Rectal smooth muscle tissue (tissue), 1 donor: ENCODE data around the gene C1QTNF9.
"Not testable (repeated sequence)": the region's sequence is repeated elsewhere in the genome, so short reads cannot be mapped to it uniquely, and the experiment has no call there.

Experiments
- H3K27ac ChIP-seq: one replicate; pipeline ENCODE4 v1.7.0; 2013; ENCODE audit warnings: low read depth, low read length, inconsistent platforms
- H3K27me3 ChIP-seq: one replicate; pipeline ENCODE4 v1.7.0; 2013; ENCODE audit warnings: low read length; ENCODE audit not compliant: control insufficient read depth, insufficient read depth
- H3K36me3 ChIP-seq: one replicate; pipeline ENCODE4 v1.7.0; 2013; ENCODE audit warnings: low read length; ENCODE audit not compliant: control insufficient read depth, insufficient read depth
- H3K4me1 ChIP-seq: one replicate; pipeline ENCODE4 v1.7.0; 2013; ENCODE audit warnings: low read length; ENCODE audit not compliant: control insufficient read depth, insufficient read depth
- H3K4me3 ChIP-seq: one replicate; pipeline ENCODE4 v1.7.0; 2013; ENCODE audit warnings: low read length
- H3K9ac ChIP-seq: one replicate; pipeline ENCODE4 v1.7.0; 2013; ENCODE audit warnings: low read length

C1QTNF9 gene, protein sequence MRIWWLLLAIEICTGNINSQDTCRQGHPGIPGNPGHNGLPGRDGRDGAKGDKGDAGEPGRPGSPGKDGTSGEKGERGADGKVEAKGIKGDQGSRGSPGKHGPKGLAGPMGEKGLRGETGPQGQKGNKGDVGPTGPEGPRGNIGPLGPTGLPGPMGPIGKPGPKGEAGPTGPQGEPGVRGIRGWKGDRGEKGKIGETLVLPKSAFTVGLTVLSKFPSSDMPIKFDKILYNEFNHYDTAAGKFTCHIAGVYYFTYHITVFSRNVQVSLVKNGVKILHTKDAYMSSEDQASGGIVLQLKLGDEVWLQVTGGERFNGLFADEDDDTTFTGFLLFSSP

DNA sequence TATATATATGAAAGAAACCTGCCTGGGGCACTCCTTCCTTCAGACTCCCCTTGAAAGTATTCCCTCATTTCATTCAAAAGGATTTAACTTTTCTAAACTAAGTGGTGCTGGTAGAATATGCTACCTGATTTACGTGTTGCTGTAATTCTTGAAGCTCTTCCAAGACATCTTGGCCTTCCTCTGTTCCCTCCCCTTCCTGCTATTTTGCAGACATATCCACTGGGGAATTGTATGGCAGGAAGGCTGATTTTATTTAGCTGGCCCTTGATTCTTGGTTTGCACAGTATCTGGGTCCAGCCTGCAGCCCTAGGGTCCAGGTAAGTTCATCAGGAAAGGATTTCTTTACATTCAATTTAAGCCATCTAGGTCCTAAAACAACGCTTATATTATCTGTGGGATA lies at the start of gene C1QTNF9:
Gene C1QTNF9, plus strand, starts transcription at position 281 of the 400 bp plus-strand sequence. CDS start 6,424 bp downstream, outside the sequence.
- H3K4me3 ChIP-seq, H3K36me3 ChIP-seq, H3K4me1 ChIP-seq, H3K9ac ChIP-seq, H3K27ac ChIP-seq, H3K27me3 ChIP-seq: not testable (repeated sequence)

DNA sequence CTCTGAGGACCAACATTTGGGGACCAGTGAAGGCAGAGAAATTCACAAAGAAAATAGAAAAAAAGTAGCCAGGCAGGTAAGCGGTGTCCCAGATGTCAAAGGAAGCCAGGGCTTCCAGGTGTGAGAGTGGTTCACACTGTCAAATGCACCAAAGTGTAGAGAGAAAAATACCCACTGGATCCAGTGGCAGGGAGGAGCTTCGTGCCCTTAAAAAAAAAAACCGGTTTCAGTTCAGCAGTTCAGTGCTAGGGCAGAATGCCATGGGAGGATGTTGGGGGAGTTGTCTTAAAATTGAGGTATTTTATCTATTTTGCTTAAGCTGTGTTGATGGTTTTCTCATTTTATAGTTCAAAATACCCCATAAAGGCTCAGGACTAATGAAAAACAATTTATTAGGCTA lies 47.8 kb upstream of the C1QTNF9 start:
- H3K9ac ChIP-seq, result no peak overlapping the region
- peaks cover 3% of the 10 kb centered on the region for H3K4me1 ChIP-seq
- H3K27me3 ChIP-seq, result no peaks in the 10 kb centered on the region
- no peak overlapping the region for H3K4me3 ChIP-seq
- H3K27ac ChIP-seq, result no peak overlapping the region
- H3K36me3 ChIP-seq, result peaks cover 5% of the 10 kb centered on the region

DNA sequence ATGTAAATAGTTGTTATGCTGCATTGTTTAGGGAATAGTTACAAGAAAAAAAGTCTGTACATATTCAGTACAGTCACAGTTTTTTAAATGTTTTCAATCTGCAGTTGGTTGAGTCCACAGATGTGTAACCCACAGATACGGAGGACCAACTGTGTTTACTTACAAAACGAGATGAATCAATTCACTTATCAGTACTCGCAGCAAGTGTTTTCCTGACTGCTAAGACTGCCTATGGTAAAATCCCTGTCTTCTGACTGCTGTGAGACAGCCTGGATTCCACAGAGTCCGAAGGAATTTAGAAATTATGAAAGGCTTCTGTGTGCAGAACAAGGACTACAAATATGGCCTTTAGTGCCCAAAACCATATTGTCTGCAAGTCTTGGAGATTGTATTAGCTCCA lies 45.7 kb upstream of the C1QTNF9 start:
- Histone ChIP-seq H3K27me3 (no peaks in the 10 kb centered on the region), H3K4me3 (no peak overlapping the region), H3K9ac (no peak overlapping the region), H3K4me1 (peaks cover 3% of the 10 kb centered on the region), H3K27ac (no peak overlapping the region), H3K36me3 (peaks cover 5% of the 10 kb centered on the region)

DNA sequence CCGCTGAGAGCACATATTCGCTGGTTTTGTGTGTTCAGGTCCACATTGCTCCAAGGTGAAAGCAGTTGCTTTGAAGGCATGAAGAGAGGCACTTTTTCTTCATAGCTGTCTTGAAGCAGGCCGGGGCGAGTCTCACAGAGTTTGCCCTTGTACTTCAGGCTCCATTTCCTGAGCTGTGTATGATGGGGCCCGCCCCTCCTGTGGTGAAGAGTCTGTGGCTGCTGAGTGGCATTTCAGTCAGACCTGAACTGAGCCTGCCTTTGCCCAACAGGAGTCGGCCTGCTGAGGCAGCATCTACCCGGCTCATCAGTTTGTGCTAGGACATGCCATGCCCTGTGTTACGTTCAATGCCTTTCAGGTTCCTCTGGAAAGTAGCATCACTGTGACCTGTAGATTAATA lies 44.4 kb upstream of the C1QTNF9 start:
- Histone ChIP-seq H3K36me3 (peaks cover 5% of the 10 kb centered on the region), H3K27ac (no peak overlapping the region), H3K9ac (no peak overlapping the region)

DNA sequence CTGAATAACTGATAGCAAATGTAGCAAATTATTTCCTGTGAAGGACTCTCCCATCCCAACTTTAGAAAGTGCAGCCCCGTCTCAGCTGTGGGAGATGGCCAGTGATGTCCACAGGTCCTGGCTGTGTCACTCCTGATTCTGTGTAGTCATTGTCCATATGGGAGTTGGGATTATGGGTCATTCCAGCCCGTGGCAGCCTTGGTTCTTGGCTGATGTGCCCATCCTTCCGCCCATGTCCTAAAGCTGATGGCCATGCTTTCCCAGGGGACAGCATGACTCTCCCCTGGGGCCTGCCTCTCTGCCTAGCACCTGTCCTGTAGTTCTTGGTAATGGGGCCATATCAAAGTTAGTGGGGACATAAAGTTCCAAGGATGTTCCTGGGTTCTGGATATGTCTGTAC lies 43.9 kb upstream of the C1QTNF9 start:
- Histone ChIP-seq H3K4me3 (no peak overlapping the region), H3K9ac (no peak overlapping the region), H3K4me1 (peaks cover 6% of the 10 kb centered on the region), H3K36me3 (peaks cover 5% of the 10 kb centered on the region), H3K27me3 (no peaks in the 10 kb centered on the region), H3K27ac (no peak overlapping the region)

More for the DNA sequence above, 44.4 kb upstream of the C1QTNF9 start:
- no peak overlapping the region for H3K4me3 ChIP-seq
- no peaks in the 10 kb centered on the region for H3K27me3 ChIP-seq
- peaks cover 3% of the 10 kb centered on the region for H3K4me1 ChIP-seq

DNA sequence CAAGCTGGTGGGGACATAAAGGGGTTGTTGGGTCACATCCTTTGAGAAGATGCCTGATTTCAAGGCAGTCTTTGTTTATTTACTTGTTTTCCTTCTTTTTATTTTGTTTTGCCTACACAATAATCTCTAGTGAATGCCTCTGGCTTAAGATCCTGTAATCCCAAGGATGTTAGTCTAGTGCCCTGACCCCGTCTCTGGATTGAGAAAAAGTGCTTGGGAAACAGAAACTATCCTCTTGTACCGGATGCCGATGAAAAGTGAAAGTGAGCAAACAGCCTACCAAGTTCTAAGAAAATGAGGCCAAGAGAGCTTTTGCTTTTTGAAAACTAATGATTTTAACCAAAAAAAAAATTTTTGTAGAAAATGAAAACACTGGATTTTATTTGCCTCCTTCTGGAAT lies 42.1 kb upstream of the C1QTNF9 start:
- Histone ChIP-seq H3K27me3 (no peaks in the 10 kb centered on the region), H3K9ac (no peak overlapping the region), H3K4me1 (peaks cover 18% of the 10 kb centered on the region), H3K4me3 (peak overlapping the region; percentile 17), H3K27ac (peak overlapping the region; percentile 7), H3K36me3 (peaks cover 2% of the 10 kb centered on the region)

DNA sequence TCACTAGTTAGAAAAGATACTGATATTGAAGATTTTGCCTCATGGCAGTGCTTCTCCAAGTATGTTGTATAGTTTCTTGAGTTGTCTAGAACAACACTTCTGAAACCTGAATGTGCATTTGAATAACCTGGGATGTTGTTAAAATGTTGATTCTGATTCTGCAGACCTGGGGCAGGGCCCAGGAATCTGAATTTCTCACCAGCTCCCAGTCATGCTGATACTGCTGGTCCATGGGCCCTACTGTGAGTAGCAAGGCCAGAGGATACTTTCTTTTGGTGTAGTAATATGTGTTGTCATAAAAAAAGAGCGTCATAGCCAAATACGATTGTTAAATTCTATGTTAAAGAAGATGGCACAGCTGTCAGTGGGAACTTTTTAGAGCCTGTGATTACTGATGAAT lies 41.6 kb upstream of the C1QTNF9 start:
- peaks cover 18% of the 10 kb centered on the region for H3K4me1 ChIP-seq

DNA sequence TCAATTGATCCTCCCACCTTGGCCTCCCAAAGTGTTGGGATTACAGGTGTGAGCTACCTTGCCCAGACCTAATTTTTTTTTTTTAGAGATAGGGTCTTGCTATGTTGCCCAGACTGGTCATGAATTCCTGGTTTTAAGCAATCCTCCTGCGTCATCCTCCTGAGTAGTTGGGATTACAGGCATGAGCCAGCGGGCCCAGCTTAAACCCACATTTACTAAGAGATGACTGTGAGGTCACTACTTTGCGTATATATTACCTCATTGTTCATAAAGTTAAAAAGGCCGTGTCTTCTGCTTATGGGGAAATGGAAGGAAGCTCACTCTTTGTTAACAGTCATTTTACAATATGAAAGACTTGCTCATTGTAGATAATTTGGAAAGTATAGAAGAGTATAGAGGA lies 39.6 kb upstream of the C1QTNF9 start:
- Histone ChIP-seq H3K4me1 (peaks cover 15% of the 10 kb centered on the region), H3K9ac (no peak overlapping the region), H3K27ac (no peak overlapping the region), H3K36me3 (no peaks in the 10 kb centered on the region), H3K27me3 (no peaks in the 10 kb centered on the region), H3K4me3 (no peak overlapping the region)

More for the DNA sequence above, 41.6 kb upstream of the C1QTNF9 start:
- H3K9ac ChIP-seq, result no peak overlapping the region
- peaks cover 2% of the 10 kb centered on the region for H3K36me3 ChIP-seq
- no peaks in the 10 kb centered on the region for H3K27me3 ChIP-seq
- H3K27ac ChIP-seq, result peak overlapping the region; percentile 1
- no peak overlapping the region for H3K4me3 ChIP-seq

DNA sequence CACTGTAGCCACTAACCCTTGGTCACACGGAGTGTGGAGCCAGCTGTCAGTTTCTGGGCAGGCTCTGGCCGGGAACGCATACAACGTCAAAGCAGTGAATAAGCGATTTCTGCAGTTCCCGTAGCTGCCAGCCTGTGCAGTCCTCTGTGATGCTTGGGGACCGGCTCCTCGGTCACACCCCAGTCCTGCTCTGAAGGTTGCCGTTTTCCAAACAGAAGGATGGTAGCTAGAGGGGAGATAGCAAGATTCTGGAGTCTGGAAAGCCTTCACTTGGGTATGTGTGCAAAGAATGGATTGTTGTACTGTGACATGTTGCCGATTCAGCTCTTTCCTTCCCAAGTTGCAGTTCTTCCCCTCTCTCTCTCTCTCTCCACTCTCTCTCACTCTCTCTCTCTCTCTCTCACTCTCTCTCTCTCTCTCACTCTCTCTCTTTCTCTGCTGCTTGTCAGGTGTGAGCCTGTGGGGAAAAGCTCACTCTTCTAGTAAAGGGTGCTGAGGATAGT lies 38.7 kb upstream of the C1QTNF9 start:
- Histone ChIP-seq H3K9ac (peak overlapping the region; percentile 25), H3K4me1 (peaks cover 15% of the 10 kb centered on the region), H3K36me3 (no peaks in the 10 kb centered on the region), H3K27ac (peak overlapping the region; percentile 86), H3K27me3 (no peaks in the 10 kb centered on the region), H3K4me3 (peak overlapping the region; percentile 72)

DNA sequence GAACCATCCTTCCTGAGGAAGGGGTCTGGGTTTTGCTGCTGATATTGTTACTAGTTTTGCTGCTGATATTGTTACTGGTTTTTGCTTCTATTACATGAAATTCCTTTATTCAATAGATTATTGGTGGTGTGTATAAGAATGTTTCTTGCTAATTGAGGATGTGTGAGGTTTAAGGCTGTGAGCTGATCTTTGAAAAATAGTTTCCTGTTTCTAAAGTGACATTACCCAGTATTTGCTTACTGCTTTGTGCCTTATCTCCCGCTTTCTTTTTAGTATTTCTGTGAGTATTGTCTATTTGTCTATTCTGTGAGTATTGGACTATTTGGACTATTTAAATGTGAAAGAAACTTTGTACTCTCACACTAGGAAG lies 38.2 kb upstream of the C1QTNF9 start:
- peak overlapping the region; percentile 72 for H3K4me3 ChIP-seq
- H3K4me1 ChIP-seq, result peaks cover 15% of the 10 kb centered on the region

DNA sequence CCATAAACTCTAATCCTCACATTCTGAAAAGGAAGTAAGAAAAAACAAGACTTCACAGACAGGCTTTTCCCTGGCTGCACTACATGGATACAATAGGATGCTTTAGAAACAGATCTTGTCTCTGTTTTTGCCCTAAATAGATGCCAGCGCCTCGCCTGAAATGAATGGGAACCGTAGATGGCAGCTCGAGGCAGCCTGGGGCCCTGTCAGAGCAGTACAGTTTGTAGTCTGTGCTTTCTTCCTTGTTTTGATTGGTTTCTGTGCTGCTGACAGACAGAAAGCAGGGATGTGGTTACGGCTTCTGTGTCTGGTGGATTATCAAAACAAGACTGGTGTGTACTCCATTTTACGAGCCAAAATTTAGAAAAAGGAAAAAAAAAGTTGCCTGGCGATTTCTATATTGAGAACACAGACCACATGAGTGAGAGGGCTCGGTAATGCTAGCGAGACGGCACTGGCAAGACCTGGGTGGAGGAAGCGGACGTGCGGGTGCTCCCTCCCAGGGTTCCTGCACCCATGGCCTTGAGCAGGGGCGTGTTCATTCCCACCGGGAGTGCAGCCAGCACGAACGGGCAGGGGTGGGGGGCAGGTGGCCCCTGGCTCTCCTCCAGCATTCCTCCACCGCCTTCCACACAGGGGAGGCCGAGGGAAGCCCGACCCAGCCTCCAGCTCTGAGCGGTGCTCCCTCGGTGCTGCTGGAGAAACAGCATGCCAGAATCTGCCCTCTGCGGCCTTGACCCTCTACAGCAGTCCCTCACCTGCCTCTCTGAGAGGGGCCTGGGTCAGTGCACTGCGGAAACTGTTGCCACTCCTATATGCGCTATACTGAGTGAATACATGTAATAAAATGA lies 37.6 kb upstream of the C1QTNF9 start:
- Histone ChIP-seq H3K9ac (peak overlapping the region; percentile 58), H3K4me1 (peaks cover 15% of the 10 kb centered on the region), H3K27ac (peak overlapping the region; percentile 86), H3K4me3 (peak overlapping the region; percentile 72), H3K36me3 (no peaks in the 10 kb centered on the region), H3K27me3 (no peaks in the 10 kb centered on the region)

More for the DNA sequence above, 38.2 kb upstream of the C1QTNF9 start:
- Histone ChIP-seq H3K9ac (no peak overlapping the region), H3K36me3 (no peaks in the 10 kb centered on the region), H3K27me3 (no peaks in the 10 kb centered on the region), H3K27ac (peak overlapping the region; percentile 86)

DNA sequence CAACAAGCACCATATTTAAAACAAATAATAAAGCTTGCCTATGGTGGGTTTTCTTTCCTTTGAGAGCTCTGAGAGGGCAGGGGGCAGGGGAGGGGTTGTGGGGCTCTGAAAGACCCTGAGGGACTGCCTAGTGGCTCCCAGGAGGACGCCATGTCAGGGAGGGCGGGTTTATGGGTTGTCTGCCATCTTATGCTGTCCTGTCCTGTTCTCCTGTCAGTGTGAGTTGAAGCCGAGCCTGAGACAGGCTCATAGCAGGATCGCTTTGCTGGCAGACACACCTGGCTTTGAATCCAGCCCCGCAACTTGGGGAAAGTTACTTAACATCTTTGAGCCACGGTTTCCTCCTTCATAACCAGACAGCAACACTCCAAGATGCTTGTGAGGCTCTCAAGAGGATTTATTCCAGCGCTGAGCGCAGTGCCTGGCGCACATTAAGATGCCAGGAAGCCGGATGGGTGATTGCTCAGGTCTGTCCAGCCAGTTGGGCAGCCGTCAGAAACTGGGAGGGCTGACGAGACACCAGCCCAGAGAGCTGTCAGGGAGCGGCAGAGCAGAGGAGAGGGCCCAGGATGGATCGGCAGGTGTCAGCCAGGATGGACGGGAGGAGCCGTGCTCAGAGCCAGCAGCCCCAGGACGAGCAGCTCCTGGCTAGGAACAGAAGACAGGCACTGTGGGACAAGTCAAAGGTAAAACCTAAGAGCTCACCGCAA lies 36.8 kb upstream of the C1QTNF9 start:
- H3K4me3 ChIP-seq, result peak overlapping the region; percentile 72
- peaks cover 15% of the 10 kb centered on the region for H3K4me1 ChIP-seq
- H3K36me3 ChIP-seq, result no peaks in the 10 kb centered on the region
- H3K9ac ChIP-seq, result peak overlapping the region; percentile 58
- H3K27ac ChIP-seq, result peak overlapping the region; percentile 86
- H3K27me3 ChIP-seq, result no peaks in the 10 kb centered on the region
